Measurements from ENCODE around the gene MAJIN.

The MAJIN gene

GRCh38 chr11:64891215-64891848 lies 80.6 kb downstream of the MAJIN start:
- no peak for DNase-seq

DNA sequence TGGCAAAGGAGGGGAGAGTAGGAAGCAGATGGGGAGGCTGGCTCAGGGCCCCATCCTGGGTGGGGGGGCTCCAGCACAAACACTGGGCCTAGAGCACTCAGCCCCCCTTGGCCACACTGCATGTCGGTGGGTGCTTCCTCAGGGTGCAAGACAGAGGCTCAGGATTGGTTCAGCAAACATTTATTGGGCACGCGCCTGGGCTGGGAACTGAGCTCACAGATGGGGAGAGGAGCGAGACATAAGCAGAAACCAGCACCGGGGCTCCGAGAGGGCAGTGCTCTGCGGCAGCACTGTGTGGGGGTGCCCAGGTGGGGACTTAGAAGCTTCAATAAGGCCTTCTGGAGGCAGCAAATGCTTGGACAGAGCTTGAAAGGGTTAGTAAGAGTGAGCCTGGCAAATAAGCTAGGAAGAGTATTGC lies 81.4 kb downstream of the MAJIN start:
- DNase-seq = peak; percentile 48

- no peak for DNase-seq
Observed at GRCh38 chr11:64888729-64889511, 83.0 kb downstream of the MAJIN start.

- DNase-seq = no peak
Observed at GRCh38 chr11:64888406-64888728, 83.5 kb downstream of the MAJIN start.
